NCI-H2081 treated with DMSO at 0.1 percent for 48 hours (cell line): ENCODE results near the gene OR2A1.
"Not testable (repeated sequence)": the region's sequence is repeated elsewhere in the genome, so short reads cannot be mapped to it uniquely, and the experiment has no call there.

ENCODE experiments used
- DNase-seq: peaks from one replicate; lab custom pipeline; 2025; lab: John Stamatoyannopoulos, UW

OR2A1 gene

GRCh38 chr7:144325868-144326267 is 13.6 kb downstream of the OR2A1 start:
- not testable (repeated sequence) for DNase-seq

- not testable (repeated sequence) for DNase-seq
Measured at GRCh38 chr7:144330044-144330443, 17.8 kb downstream of the OR2A1 start.

- not testable (repeated sequence) for DNase-seq
Measured at GRCh38 chr7:144331221-144331995, 19.2 kb downstream of the OR2A1 start.

- not testable (repeated sequence) for DNase-seq
Measured at GRCh38 chr7:144331996-144332288, 19.7 kb downstream of the OR2A1 start.

GRCh38 chr7:144348625-144349024 is 36.4 kb downstream of the OR2A1 start:
- DNase-seq = not testable (repeated sequence)

GRCh38 chr7:144351667-144352066 is 39.4 kb downstream of the OR2A1 start:
- DNase-seq = not testable (repeated sequence)

GRCh38 chr7:144355176-144355822 is 43.1 kb downstream of the OR2A1 start, which contains the start of gene ARHGEF5:
ARHGEF5 (plus strand) TSS chr7:144355402; CDS start chr7:144362670, 7,268 bp downstream.
- not testable (repeated sequence) for DNase-seq

- DNase-seq = not testable (repeated sequence)
Measured at GRCh38 chr7:144356185-144356584, 44.0 kb downstream of the OR2A1 start.

GRCh38 chr7:144356860-144357259 is 44.6 kb downstream of the OR2A1 start:
- not testable (repeated sequence) for DNase-seq

- not testable (repeated sequence) for DNase-seq
Measured at GRCh38 chr7:144362061-144362460, 49.8 kb downstream of the OR2A1 start.

- DNase-seq = not testable (repeated sequence)
Measured at GRCh38 chr7:144365523-144365922, 53.3 kb downstream of the OR2A1 start.

- not testable (repeated sequence) for DNase-seq
Measured at GRCh38 chr7:144367250-144367649, 55.0 kb downstream of the OR2A1 start.

GRCh38 chr7:144369221-144369620 is 57.0 kb downstream of the OR2A1 start:
- not testable (repeated sequence) for DNase-seq
